Cardiac muscle cell (in vitro differentiated cells and primary cell): ENCODE measurements around the gene PAPOLB. TPM values are rescaled to one million over a fixed set of nuclear protein-coding genes. Genes with fewer than 3 reads are reported as not detected.

ENCODE experiments used
- DNase-seq, 2 donors: peaks; one replicate each; pipeline versions ENCODE4 v3.0.0 to v3.0.0-alpha.2; 2010 to 2017; ENCODE audit warnings: low read depth in 1 of 2, low spot score in 1 of 2
- H3K27ac ChIP-seq: fragments of 200-600 bp; sonication (generic); 2 replicates; pipeline ENCODE4 v1.5.1; 2016
- H3K27me3 ChIP-seq: fragments of 200-600 bp; sonication (generic); 2 replicates; pipeline ENCODE4 v1.6.0; 2016; ENCODE audit warnings: control low read depth
- H3K36me3 ChIP-seq: fragments of 200-600 bp; sonication (generic); 2 replicates; pipeline ENCODE4 v1.5.1; 2016; ENCODE audit warnings: control low read depth
- H3K4me1 ChIP-seq: fragments of 200-600 bp; sonication (generic); 2 replicates; pipeline ENCODE4 v1.8.1; 2017; ENCODE audit warnings: low read depth, mild to moderate bottlenecking, mixed run types
- H3K4me3 ChIP-seq: fragments of 200-600 bp; sonication (generic); 2 replicates; pipeline ENCODE4 v1.5.1; 2016; ENCODE audit warnings: mild to moderate bottlenecking
- H3K9me3 ChIP-seq: fragments of 200-600 bp; sonication (generic); 2 replicates; pipeline ENCODE4 v1.5.1; 2017; ENCODE audit warnings: low read depth, mild to moderate bottlenecking, control low read depth
- polyA plus RNA-seq: library from polyadenylated mRNA; unstranded; fragments of >200 nt; fragmentation: Nextera tagmentation; extraction: Ambion mirVana; gene quantifications from 2 replicates; pipeline ENCODE4 v1.2.1, GENCODE V29; 2016
- total RNA-seq: library from RNA; depleted of rRNA; stranded (reverse); fragments of >200 nt; gene quantifications from 2 replicates; pipeline ENCODE4 v1.2.3, GENCODE V29; 2016
- TF ChIP-seq, protein P1 (sequence below): IDR thresholded peaks from 2 replicates; pipeline ENCODE4 v1.5.1; 2012; ENCODE audit warnings: low read depth, mild to moderate bottlenecking, low read length

The PAPOLB gene
- total and polyA plus RNA-seq, 2 experiments from 2014 or later, result 0.39 TPM; not detected in 1

DNA sequence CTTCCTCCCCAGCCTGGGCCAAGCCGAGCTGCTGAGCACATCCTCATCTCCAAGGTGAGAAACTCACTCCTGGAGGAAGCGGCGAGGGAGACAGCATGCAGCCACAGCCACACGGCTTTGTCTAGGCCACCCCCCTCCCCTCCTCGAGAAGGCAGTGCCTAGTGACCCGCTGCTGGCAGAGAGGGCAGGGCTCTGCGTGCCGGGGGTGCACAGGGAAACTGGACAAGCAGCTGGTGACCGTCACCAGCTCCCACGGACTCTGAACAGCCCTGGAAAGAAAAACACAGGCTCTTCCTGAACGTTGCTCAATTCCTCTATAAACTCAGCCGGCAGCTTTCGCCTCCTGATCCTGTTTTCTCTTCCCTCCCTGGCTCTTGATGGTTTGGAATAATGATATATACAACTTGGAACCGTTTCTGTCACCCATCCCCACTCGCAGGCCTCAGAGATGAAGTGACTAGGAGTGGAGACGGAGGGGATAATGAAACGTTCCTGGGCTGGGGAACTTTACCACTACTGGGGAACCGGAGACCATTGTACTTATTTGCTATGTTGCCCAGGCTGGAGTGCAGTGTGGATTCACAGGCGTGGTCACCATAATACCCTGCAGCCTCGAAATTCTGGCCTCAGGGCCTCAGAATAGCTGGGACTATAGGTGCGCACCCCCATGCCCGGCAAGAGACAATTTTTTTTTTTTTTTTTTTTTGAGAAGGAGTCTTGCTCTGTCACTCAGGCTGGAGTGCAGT, 19.3 kb downstream of the PAPOLB start:
- Histone ChIP-seq H3K36me3 (no peaks in the 10 kb centered on the region), H3K4me3 (no peak overlapping the region), H3K27me3 (no peaks in the 10 kb centered on the region), H3K27ac (peak overlapping the region; percentile 71), H3K4me1 (peaks cover 4% of the 10 kb centered on the region), H3K9me3 (no peaks in the 10 kb centered on the region)
- DNase-seq, result peak in 1 of 2 donors; percentile 53
- TF ChIP-seq, protein P1, sequence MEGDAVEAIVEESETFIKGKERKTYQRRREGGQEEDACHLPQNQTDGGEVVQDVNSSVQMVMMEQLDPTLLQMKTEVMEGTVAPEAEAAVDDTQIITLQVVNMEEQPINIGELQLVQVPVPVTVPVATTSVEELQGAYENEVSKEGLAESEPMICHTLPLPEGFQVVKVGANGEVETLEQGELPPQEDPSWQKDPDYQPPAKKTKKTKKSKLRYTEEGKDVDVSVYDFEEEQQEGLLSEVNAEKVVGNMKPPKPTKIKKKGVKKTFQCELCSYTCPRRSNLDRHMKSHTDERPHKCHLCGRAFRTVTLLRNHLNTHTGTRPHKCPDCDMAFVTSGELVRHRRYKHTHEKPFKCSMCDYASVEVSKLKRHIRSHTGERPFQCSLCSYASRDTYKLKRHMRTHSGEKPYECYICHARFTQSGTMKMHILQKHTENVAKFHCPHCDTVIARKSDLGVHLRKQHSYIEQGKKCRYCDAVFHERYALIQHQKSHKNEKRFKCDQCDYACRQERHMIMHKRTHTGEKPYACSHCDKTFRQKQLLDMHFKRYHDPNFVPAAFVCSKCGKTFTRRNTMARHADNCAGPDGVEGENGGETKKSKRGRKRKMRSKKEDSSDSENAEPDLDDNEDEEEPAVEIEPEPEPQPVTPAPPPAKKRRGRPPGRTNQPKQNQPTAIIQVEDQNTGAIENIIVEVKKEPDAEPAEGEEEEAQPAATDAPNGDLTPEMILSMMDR, result no peak

DNA sequence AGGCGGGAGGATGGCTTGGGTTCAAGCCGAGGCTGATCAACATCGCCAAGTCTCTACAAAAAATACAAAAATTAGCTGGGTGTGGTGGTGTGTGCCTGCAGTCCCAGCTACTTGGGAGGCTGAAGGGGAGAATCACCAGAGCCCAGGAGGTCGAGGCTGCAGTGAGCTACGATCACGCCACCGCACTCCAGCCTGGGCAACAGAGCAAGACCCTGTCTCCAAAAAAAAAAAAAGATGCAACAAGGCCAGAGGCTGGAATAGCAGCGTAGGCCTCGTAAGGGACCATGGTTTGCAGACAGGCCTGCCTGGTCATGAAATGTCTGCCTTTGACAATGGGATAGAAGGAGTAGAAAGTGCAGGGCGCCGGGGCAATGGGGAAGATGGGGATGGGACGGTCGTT, 20.0 kb downstream of the PAPOLB start:
- Histone ChIP-seq H3K4me1 (peaks cover 4% of the 10 kb centered on the region), H3K36me3 (no peaks in the 10 kb centered on the region), H3K9me3 (no peaks in the 10 kb centered on the region), H3K27me3 (no peaks in the 10 kb centered on the region), H3K4me3 (no peak overlapping the region), H3K27ac (no peak overlapping the region)
- no peak for DNase-seq
- TF ChIP-seq, protein P1, result no peak

DNA sequence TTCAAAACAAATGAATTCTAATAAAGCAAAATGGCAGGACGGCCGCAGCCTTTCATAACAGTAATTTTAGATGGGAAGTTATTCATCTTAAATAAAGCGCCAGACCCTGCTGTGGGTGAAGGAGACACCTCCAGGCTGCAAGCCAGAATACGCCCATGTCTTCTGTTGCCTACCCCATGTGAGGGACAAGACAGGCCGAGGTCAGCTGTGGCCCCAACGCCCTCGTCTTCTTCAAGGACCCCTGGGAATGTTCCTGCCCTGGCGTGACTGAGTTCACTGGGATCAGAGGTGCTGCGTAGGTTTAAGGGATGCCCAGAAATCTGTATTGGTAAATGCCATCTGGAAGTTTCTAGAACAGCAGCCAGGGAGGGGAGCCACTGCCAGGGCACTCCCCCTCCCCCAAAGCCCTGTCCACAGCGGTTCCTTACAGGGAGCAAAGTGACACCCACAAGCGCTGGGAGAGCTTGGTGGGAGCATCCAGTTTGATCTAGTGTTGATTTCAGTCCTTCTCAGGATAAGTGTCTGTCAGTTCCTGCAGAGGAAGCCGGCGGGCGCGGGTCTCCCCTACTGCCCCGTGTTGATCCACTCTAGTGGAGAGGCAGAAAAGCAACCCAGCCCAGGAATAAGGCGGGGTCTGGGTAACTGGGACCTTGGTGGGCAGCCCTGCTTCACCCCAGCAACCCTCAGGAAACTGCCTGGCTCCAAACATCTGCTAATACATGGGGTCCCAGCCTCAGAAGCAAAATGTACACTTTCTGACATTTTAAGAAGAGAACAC, 20.6 kb downstream of the PAPOLB start:
- H3K4me3 ChIP-seq, result no peak overlapping the region
- H3K27ac ChIP-seq, result no peak overlapping the region
- no peaks in the 10 kb centered on the region for H3K9me3 ChIP-seq
- peaks cover 4% of the 10 kb centered on the region for H3K4me1 ChIP-seq
- no peak for DNase-seq
- no peaks in the 10 kb centered on the region for H3K27me3 ChIP-seq
- TF ChIP-seq, protein P1, result no peak
- H3K36me3 ChIP-seq, result no peaks in the 10 kb centered on the region

DNA sequence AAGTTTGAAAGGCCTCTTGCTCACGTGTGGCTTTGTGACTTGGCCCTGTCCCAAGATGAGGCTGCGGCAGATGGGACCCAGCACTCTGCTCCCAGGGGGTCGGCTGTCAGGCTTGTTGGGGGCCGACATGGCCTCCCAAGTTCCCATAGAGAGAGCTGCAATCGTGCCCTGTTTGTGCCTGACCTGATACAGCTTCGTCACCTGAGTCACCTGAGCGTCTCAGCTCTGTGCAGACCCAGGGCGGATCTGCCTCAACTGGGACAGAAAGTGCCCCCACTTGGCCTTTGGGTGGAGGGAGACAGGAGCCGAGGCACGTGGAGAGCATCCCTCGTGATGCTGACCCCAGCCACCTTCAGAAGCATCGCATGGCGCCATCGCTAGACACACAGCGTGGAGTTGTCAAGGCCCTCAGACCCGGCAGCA, 21.7 kb downstream of the PAPOLB start:
- Histone ChIP-seq H3K27me3 (no peaks in the 10 kb centered on the region), H3K27ac (no peak overlapping the region), H3K4me3 (no peak overlapping the region), H3K9me3 (no peaks in the 10 kb centered on the region), H3K4me1 (no peaks in the 10 kb centered on the region), H3K36me3 (no peaks in the 10 kb centered on the region)
- TF ChIP-seq, protein P1, result no peak
- DNase-seq, result no peak

DNA sequence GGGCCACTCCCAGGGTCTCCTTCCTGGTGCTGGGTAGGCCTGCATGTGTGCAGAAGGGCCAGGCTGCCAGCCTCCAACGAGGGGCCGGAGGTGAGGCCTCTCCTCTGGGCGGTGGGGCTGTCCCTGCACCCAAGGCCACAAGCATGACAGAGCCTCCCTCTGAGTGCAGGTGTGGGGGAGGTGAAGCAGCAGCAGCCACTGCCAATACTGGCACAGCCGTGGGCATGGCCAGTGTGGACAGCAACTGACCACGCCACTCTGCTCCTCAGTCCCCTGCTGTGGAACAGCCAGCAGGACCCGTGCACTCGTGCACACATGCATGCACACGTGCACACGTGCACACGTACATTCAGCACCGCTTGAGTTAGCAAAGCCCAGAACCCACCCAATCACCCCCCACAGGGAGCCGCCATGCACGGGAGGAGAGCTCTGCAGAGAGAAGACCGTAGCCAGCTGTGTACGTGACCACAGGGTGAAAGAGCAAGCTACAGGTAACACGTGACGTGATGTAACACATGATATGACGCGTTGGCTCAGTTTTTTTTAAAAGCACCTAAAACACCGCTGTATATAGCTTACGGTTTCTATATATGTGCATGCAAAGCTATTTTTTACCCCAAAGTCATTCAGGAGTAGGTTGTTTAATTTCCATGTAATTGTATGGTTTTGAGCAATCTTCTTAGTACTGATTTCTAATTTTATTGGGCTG, 23.1 kb downstream of the PAPOLB start:
- TF ChIP-seq, protein P1, result no peak
- H3K36me3 ChIP-seq, result no peaks in the 10 kb centered on the region
- no peaks in the 10 kb centered on the region for H3K27me3 ChIP-seq
- DNase-seq, result no peak
- H3K27ac ChIP-seq, result no peak overlapping the region
- no peaks in the 10 kb centered on the region for H3K4me1 ChIP-seq
- H3K4me3 ChIP-seq, result no peak overlapping the region
- no peaks in the 10 kb centered on the region for H3K9me3 ChIP-seq
